OCI-LY1 (cell line): ENCODE data around the gene TIGD1.

Experiments
- H2AFZ ChIP-seq: fragments of 200-600 bp; sonication (generic), shearing (Covaris generic); 2 replicates; pipeline ENCODE4 v1.6.0; 2014; ENCODE audit warnings: antibody characterized with exemption, mild to moderate bottlenecking, low read length
- H3F3A ChIP-seq: fragments of 200-600 bp; sonication (generic), shearing (Covaris generic); 2 replicates; pipeline ENCODE4 v1.6.0; 2014; ENCODE audit warnings: mild to moderate bottlenecking, antibody characterized with exemption, low read length, moderate library complexity; ENCODE audit not compliant: insufficient read depth
- H3K27ac ChIP-seq: fragments of 200-600 bp; sonication (generic); 2 replicates; pipeline ENCODE4 v1.5.1; 2014; ENCODE audit warnings: low read length, mixed run types, mild to moderate bottlenecking, low read depth; ENCODE audit not compliant: poor library complexity, severe bottlenecking
- H3K27me3 ChIP-seq: fragments of 200-600 bp; sonication (generic); 2 replicates; pipeline ENCODE4 v1.6.0; 2014; ENCODE audit warnings: antibody characterized with exemption, mild to moderate bottlenecking, low read length, moderate library complexity; ENCODE audit not compliant: insufficient read depth
- H3K36me3 ChIP-seq: fragments of 200-600 bp; sonication (generic); 2 replicates; pipeline ENCODE4 v1.6.1; 2014; ENCODE audit warnings: mild to moderate bottlenecking, antibody characterized with exemption, low read length, moderate library complexity, mixed read lengths; ENCODE audit not compliant: insufficient read depth
- H3K4me1 ChIP-seq: fragments of 200-600 bp; sonication (generic); 2 replicates; pipeline ENCODE4 v1.5.1; 2014; ENCODE audit warnings: mild to moderate bottlenecking, low read length, moderate library complexity; ENCODE audit not compliant: insufficient read depth, severe bottlenecking
- H3K4me2 ChIP-seq: fragments of 200-600 bp; sonication (generic), shearing (Covaris generic); 2 replicates; pipeline ENCODE4 v1.6.1; 2014; ENCODE audit warnings: low read length
- H3K4me3 ChIP-seq: fragments of 200-600 bp; sonication (generic); 2 replicates; pipeline ENCODE4 v1.5.1; 2014; ENCODE audit warnings: low read length, low read depth, mild to moderate bottlenecking, mixed read lengths; ENCODE audit not compliant: poor library complexity, severe bottlenecking
- H3K79me2 ChIP-seq: fragments of 200-600 bp; shearing (Covaris generic); 2 replicates; pipeline ENCODE4 v1.6.1; 2016; ENCODE audit warnings: mixed run types, low read length, mixed read lengths; ENCODE audit not compliant: insufficient read depth
- H3K9ac ChIP-seq: fragments of 200-600 bp; sonication (generic), shearing (Covaris generic); 2 replicates; pipeline ENCODE4 v1.6.1; 2014; ENCODE audit warnings: mild to moderate bottlenecking, low read length, mixed read lengths
- H3K9me2 ChIP-seq: fragments of 200-600 bp; sonication (generic), shearing (Covaris generic); 2 replicates; pipeline ENCODE4 v1.6.1; 2014; ENCODE audit warnings: low read depth, mild to moderate bottlenecking, low read length, mixed read lengths
- H3K9me3 ChIP-seq: fragments of 200-600 bp; shearing (Covaris generic); 2 replicates; pipeline ENCODE4 v1.6.1; 2014; ENCODE audit warnings: low read length, mixed read lengths
- H4K20me1 ChIP-seq: fragments of 200-600 bp; sonication (generic), shearing (Covaris generic); 2 replicates; pipeline ENCODE4 v1.6.0; 2016; ENCODE audit warnings: mild to moderate bottlenecking, low read length; ENCODE audit not compliant: insufficient read depth
- EZH2 ChIP-seq: fragments of 200-600 bp; sonication (generic), shearing (Covaris generic); IDR thresholded peaks from 2 replicates; pipeline ENCODE4 v1.8.0; 2017; ENCODE audit warnings: borderline replicate concordance, mixed run types, mild to moderate bottlenecking, antibody characterized with exemption, low read length, moderate library complexity, mixed read lengths
- TF ChIP-seq, protein P1 (sequence below): fragments of 200-600 bp; sonication (generic), shearing (Covaris generic); IDR thresholded peaks from 2 replicates; pipeline ENCODE4 v1.5.1; 2017; ENCODE audit warnings: mild to moderate bottlenecking, antibody characterized with exemption, low read length, moderate library complexity, mixed read lengths

TIGD1 gene

DNA sequence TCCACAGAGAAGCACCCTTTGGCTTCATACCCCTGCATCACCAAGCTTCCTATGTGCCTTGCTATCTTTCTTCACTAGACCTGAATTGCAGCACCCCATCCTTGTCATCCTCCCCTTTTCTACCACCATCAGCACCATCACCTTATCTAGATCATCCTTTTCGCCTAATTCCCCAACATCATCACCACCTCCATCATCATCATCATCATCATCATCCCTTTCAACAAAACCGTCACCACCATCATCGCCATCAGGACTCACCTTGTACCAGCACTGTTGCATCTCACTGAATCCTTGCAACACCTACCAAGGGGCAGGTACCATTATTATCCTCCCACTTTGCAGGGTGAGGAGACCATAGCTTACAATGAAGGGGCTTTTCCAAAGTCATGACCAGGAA lies 51.9 kb downstream of the TIGD1 start:
- H3K79me2 ChIP-seq, result no peaks in the 10 kb centered on the region
- TF ChIP-seq, protein P1, sequence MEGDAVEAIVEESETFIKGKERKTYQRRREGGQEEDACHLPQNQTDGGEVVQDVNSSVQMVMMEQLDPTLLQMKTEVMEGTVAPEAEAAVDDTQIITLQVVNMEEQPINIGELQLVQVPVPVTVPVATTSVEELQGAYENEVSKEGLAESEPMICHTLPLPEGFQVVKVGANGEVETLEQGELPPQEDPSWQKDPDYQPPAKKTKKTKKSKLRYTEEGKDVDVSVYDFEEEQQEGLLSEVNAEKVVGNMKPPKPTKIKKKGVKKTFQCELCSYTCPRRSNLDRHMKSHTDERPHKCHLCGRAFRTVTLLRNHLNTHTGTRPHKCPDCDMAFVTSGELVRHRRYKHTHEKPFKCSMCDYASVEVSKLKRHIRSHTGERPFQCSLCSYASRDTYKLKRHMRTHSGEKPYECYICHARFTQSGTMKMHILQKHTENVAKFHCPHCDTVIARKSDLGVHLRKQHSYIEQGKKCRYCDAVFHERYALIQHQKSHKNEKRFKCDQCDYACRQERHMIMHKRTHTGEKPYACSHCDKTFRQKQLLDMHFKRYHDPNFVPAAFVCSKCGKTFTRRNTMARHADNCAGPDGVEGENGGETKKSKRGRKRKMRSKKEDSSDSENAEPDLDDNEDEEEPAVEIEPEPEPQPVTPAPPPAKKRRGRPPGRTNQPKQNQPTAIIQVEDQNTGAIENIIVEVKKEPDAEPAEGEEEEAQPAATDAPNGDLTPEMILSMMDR, result no peak
- TF ChIP-seq EZH2, result no peak
- no peaks in the 10 kb centered on the region for H4K20me1 ChIP-seq
- H3K9ac ChIP-seq, result no peak overlapping the region
- H3K4me1 ChIP-seq, result no peaks in the 10 kb centered on the region
- no peaks in the 10 kb centered on the region; the same call in none of the 2 replicates for H3K27me3 ChIP-seq
- H3F3A ChIP-seq, result no peaks in the 10 kb centered on the region
- no peak overlapping the region for H3K27ac ChIP-seq
- no peak overlapping the region for H3K4me3 ChIP-seq
- no peak overlapping the region for H2AFZ ChIP-seq
- H3K4me2 ChIP-seq, result no peak overlapping the region
- H3K36me3 ChIP-seq, result no peaks in the 10 kb centered on the region
- no peaks in the 10 kb centered on the region for H3K9me2 ChIP-seq
- H3K9me3 ChIP-seq, result no peaks in the 10 kb centered on the region
